CD8-positive, alpha-beta memory T cell (primary cell): ENCODE results near the gene RDH13. TPM values are rescaled to one million over a fixed set of nuclear protein-coding genes. Genes with fewer than 3 reads are reported as not detected.
"Not testable (repeated sequence)": the region's sequence is repeated elsewhere in the genome, so short reads cannot be mapped to it uniquely, and the experiment has no call there.

Experiments used
- CTCF ChIA-PET: fragments of 350-600 bp; sonication (Branson Sonifier 250); formaldehyde crosslinking; loops from one replicate; lab custom pipeline; 2021; ENCODE audit warnings: antibody characterized with exemption; lab: Charles Lee
- POLR2A ChIA-PET: fragments of 350-600 bp; sonication (Branson Sonifier 250); formaldehyde crosslinking; loops from one replicate; lab custom pipeline; 2021; ENCODE audit warnings: antibody characterized with exemption; lab: Charles Lee
- DNase-seq, 5 donors: peaks; one replicate each; pipeline versions ENCODE4 v3.0.0 to v3.0.0-alpha.2; 2020 to 2022; ENCODE audit warnings: mixed read lengths in 1 of 5
- H3K27ac ChIP-seq: one replicate; pipeline ENCODE4 v1.7.0; 2013; ENCODE audit warnings: low read depth, mild to moderate bottlenecking, low read length, moderate library complexity
- H3K27me3 ChIP-seq: 2 replicates; pipeline ENCODE4 v1.7.0; 2013; ENCODE audit warnings: low read length, mild to moderate bottlenecking; ENCODE audit not compliant: insufficient read depth, poor library complexity, severe bottlenecking
- H3K36me3 ChIP-seq: 2 replicates; pipeline ENCODE4 v1.7.0; 2013; ENCODE audit warnings: mild to moderate bottlenecking, low read length, moderate library complexity; ENCODE audit not compliant: insufficient read depth
- H3K4me1 ChIP-seq: 2 replicates; pipeline ENCODE4 v1.7.0; 2013; ENCODE audit warnings: mild to moderate bottlenecking, low read length, moderate library complexity; ENCODE audit not compliant: insufficient read depth
- H3K4me3 ChIP-seq: 2 replicates; pipeline ENCODE4 v1.7.0; 2013; ENCODE audit warnings: mild to moderate bottlenecking, low read length
- H3K9me3 ChIP-seq: 2 replicates; pipeline ENCODE4 v1.7.0; 2013; ENCODE audit warnings: mild to moderate bottlenecking, low read length
- H3K27ac Mint-ChIP-seq, 8 donors: one replicate each; pipeline ENCODE4 v1.8.0; 2020 to 2021; ENCODE audit warnings: mixed read lengths in 8 of 8, mild to moderate bottlenecking in 6 of 8, inconsistent platforms in 3 of 8, moderate library complexity in 3 of 8
- H3K27me3 Mint-ChIP-seq, 2 donors: one replicate each; pipeline ENCODE4 v1.8.0; 2020 to 2021; ENCODE audit warnings: mixed read lengths in 2 of 2, mild to moderate bottlenecking in 1 of 2, moderate library complexity in 1 of 2
- H3K36me3 Mint-ChIP-seq, 3 donors: one replicate each; pipeline ENCODE4 v1.8.0; 2020 to 2021; ENCODE audit warnings: mixed read lengths in 3 of 3, inconsistent platforms in 1 of 3, mild to moderate bottlenecking in 1 of 3
- H3K4me1 Mint-ChIP-seq, 3 donors: one replicate each; pipeline ENCODE4 v1.8.0; 2020 to 2021; ENCODE audit warnings: mixed read lengths in 3 of 3, inconsistent platforms in 1 of 3, mild to moderate bottlenecking in 1 of 3
- H3K4me3 Mint-ChIP-seq, 7 donors: one replicate each; pipeline ENCODE4 v1.8.0; 2020 to 2021; ENCODE audit warnings: mixed read lengths in 7 of 7, mild to moderate bottlenecking in 6 of 7, moderate library complexity in 4 of 7, inconsistent platforms in 2 of 7
- H3K9me3 Mint-ChIP-seq, 5 donors: one replicate each; pipeline ENCODE4 v1.8.0; 2020 to 2022; ENCODE audit warnings: mixed read lengths in 5 of 5, mild to moderate bottlenecking in 3 of 5, moderate library complexity in 2 of 5, inconsistent platforms in 1 of 5
- polyA plus RNA-seq: library from polyadenylated mRNA; unstranded; fragments of 300-500 nt; fragmentation: Illumina TruSeq; gene quantifications from one replicate; pipeline ENCODE4 v1.2.3, GENCODE V29; 2021
- total RNA-seq, 2 experiments: library from RNA; stranded (reverse); gene quantifications; one replicate each; pipeline ENCODE4 v1.2.3, GENCODE V29; 2021

RDH13 gene
- total and polyA plus RNA-seq, 3 experiments from 2014 or later = 15.8 to 22.2 (median 21.4) TPM

DNA sequence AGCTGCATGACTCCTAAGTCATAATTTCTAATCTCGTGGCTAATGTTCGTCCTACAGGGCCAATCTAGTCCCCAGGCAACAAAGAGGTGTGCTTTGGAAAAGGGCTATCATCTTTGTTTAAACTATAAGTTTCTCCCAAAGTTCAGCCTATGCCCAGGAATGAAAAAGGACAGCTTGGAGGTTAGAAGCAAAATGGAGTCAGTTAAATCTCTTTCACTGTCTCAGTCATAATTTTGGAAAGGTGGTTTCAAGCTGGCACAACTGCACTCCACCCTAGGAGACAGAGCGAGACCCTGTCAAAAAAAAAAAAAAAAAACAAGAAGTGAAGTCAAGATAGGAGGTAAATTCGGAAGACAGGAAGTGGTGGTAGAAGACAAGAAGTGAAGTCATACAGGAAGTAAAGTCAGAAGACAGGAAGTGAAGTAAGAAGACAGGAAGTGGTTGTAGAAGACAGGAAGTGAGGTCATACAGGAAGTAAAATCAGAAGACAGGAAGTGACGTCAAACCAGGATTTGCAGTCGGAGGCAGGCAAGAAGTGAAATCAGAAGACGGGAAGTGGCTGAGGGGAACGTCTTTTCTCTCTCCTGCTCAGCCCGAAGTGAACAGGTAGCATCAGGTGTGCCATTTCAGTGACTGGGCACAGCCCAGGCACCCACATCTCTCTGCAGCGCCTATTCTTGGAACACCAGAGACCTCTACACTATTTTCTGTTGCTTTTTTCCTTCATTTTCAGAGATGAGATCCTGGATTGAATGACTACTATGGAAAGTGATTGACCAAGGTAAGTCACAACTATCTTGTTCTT lies 57.1 kb downstream of the RDH13 start:
- Histone ChIP-seq H3K4me3 (peak overlapping the region; percentile 63), H3K36me3 (peaks cover 2% of the 10 kb centered on the region), H3K4me1 (peaks cover 13% of the 10 kb centered on the region), H3K27ac (peak overlapping the region; percentile 72), H3K27me3 (peaks cover 4% of the 10 kb centered on the region), H3K9me3 (peaks cover 19% of the 10 kb centered on the region)
- ChIA-PET CTCF (interaction anchor here (0.6 kb wide), 1 partner anchor 618 kb away, joined by 3 read pairs; the partner anchor contains the start of gene ZNF784), POLR2A (interaction anchor here (0.6 kb wide), 1 partner anchor 636 kb away, joined by 3 read pairs; no protein-coding TSS in a partner anchor)
- peaks cover 9 to 61% (median 35%) of the 10 kb centered on the region in 5 donors for H3K9me3 Mint-ChIP-seq
- peak; percentile 13 to 88 (median 77) for DNase-seq
- peak overlapping the region; percentile 81 to 89 (median 85) for H3K4me3 Mint-ChIP-seq
- H3K27me3 Mint-ChIP-seq = peaks cover 6 to 26% of the 10 kb centered on the region in 2 donors
- peak overlapping the region; percentile 79 to 98 (median 93) for H3K27ac Mint-ChIP-seq
- H3K36me3 Mint-ChIP-seq = peaks cover 15 to 41% (median 35%) of the 10 kb centered on the region in 3 donors
- H3K4me1 Mint-ChIP-seq = peaks cover 27 to 42% (median 36%) of the 10 kb centered on the region in 3 donors

DNA sequence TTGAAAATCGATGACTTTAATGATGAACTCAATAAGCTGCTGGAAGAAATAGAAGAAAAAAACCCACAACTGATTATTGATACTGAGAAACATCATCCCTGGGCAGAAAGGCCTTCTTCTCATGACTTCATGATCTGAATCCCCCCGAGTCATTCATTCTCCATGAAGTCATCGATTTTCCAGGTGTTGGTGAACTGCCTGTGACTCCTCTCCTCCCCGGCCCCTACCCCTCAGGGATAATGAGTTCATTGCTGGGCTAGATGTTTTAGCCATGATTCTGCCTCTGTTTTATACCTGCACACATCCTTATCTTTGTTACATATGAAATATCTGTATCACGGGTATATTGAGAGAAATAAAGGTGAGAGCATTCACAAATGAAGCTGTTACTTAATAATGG lies 62.2 kb downstream of the RDH13 start:
- no peak overlapping the region for H3K4me3 Mint-ChIP-seq
- ChIA-PET CTCF (interaction anchor here (1.4 kb wide), 1 partner anchor 28 kb away, joined by 3 read pairs; no protein-coding TSS in a partner anchor), POLR2A (no interaction called here)
- H3K36me3 ChIP-seq = peaks cover 4% of the 10 kb centered on the region
- H3K4me1 Mint-ChIP-seq = peaks cover under 1 to 8% (median 7%) of the 10 kb centered on the region in 3 donors
- no peak for DNase-seq
- peaks cover 2 to 31% (median 27%) of the 10 kb centered on the region in 3 donors for H3K36me3 Mint-ChIP-seq
- H3K4me3 ChIP-seq = no peak overlapping the region
- peaks cover 4% of the 10 kb centered on the region for H3K27me3 ChIP-seq
- peaks cover 6% of the 10 kb centered on the region for H3K4me1 ChIP-seq
- H3K27ac Mint-ChIP-seq = no peak overlapping the region
- peaks cover 9 to 35% (median 24%) of the 10 kb centered on the region in 5 donors for H3K9me3 Mint-ChIP-seq
- H3K27me3 Mint-ChIP-seq = peaks cover 9 to 37% of the 10 kb centered on the region in 2 donors
- no peak overlapping the region for H3K27ac ChIP-seq
- peaks cover 14% of the 10 kb centered on the region for H3K9me3 ChIP-seq

DNA sequence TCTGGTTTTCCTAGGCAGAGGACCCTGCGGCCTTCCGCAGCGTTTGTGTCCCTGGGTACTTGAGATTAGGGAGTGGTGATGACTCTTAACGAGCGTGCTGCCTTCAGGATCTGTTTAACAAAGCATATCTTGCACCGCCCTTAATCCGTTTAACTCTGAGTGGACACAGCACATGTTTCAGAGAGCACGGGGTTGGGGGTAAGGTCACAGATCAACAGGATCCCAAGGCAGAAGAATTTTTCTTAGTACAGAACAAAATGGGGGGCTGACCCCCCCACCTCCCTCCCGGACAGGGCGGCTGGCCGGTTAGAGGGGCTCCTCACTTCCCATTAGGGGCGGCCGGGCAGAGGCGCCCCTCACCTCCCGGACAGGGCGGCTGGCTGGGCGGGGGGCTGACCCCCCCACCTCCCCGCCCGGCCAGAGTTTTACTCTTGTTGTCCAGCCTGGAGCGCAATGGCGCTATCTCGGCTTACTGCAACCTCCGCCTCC lies 64.2 kb downstream of the RDH13 start:
- POLR2A ChIA-PET, CTCF ChIA-PET, H3K27me3 ChIP-seq, H3K27ac Mint-ChIP-seq, H3K4me1 Mint-ChIP-seq, H3K4me3 ChIP-seq, DNase-seq, H3K27ac ChIP-seq, H3K36me3 ChIP-seq, H3K4me3 Mint-ChIP-seq, H3K4me1 ChIP-seq, H3K9me3 ChIP-seq: not testable (repeated sequence)
- Mint-ChIP-seq H3K9me3 (peaks cover 0 to 18% (median 9%) of the 10 kb centered on the region in 5 donors), H3K36me3 (peaks cover 3 to 27% (median 18%) of the 10 kb centered on the region in 3 donors), H3K27me3 (peaks cover 13 to 28% of the 10 kb centered on the region in 2 donors)

DNA sequence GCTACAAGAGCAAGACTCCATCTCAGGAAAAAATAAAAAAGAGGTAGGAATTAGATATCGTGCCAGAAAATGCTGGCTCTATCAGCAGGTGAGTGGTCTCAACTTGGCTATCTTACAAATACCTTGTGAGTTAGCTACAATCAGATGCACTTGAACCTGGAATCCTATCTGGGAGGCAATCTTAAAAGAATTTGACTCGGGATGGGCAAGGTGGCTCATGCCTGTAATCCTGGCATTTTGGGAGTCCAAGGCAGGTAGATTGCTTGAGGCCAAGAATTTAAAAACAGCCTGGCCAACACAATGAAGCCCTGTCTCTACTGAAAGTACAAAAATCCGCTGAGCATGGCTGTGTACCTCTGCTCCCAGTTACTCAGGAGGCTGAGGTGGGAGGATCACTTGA lies 67.4 kb downstream of the RDH13 start:
- H3K4me3 Mint-ChIP-seq = no peak overlapping the region
- peaks cover 12 to 14% of the 10 kb centered on the region in 2 donors for H3K27me3 Mint-ChIP-seq
- no peak overlapping the region for H3K4me3 ChIP-seq
- no peaks in the 10 kb centered on the region for H3K9me3 ChIP-seq
- ChIA-PET CTCF (interaction anchor here (0.8 kb wide), 1 partner anchor 9 kb away, joined by 3 read pairs; no protein-coding TSS in a partner anchor), POLR2A (no interaction called here)
- no peaks in the 10 kb centered on the region for H3K27me3 ChIP-seq
- no peaks in the 10 kb centered on the region for H3K4me1 Mint-ChIP-seq
- peaks cover 0 to 9% (median 2%) of the 10 kb centered on the region in 5 donors for H3K9me3 Mint-ChIP-seq
- no peak overlapping the region for H3K27ac Mint-ChIP-seq
- no peak overlapping the region for H3K27ac ChIP-seq
- H3K4me1 ChIP-seq = no peaks in the 10 kb centered on the region
- H3K36me3 Mint-ChIP-seq = peaks cover 5 to 22% (median 20%) of the 10 kb centered on the region in 3 donors
- H3K36me3 ChIP-seq = no peaks in the 10 kb centered on the region
- no peak for DNase-seq

Other genes with a start within 250 kb of the RDH13 start
- gene KIR3DL1, start 246.7 kb downstream of the RDH13 start, total RNA-seq = under 1 TPM; 0.11 to 0.28 TPM
- 11.9 TPM for gene KIR3DL1, start 246.7 kb downstream of the RDH13 start, polyA plus RNA-seq
- gene KIR2DS4, start 230.5 kb downstream of the RDH13 start, total RNA-seq = not detected
- gene KIR2DS4, start 230.5 kb downstream of the RDH13 start, polyA plus RNA-seq = 14.5 TPM
- gene KIR3DL2, start 212.7 kb downstream of the RDH13 start, total RNA-seq = under 1 TPM; 0.27 to 0.28 TPM
- 16.8 TPM for gene KIR3DL2, start 212.7 kb downstream of the RDH13 start, polyA plus RNA-seq
- not detected for gene FCAR, start 188.9 kb downstream of the RDH13 start, total RNA-seq
- gene FCAR, start 188.9 kb downstream of the RDH13 start, polyA plus RNA-seq = not detected
- under 1 TPM in 1 of 2 experiments, not detected in 1; 0.31 TPM for gene NCR1, start 157.0 kb downstream of the RDH13 start, total RNA-seq
- 2.8 TPM for gene NCR1, start 157.0 kb downstream of the RDH13 start, polyA plus RNA-seq
- gene NLRP7, start 115.6 kb downstream of the RDH13 start, total RNA-seq = not detected
- not detected for gene NLRP7, start 115.6 kb downstream of the RDH13 start, polyA plus RNA-seq
- 10 to 100 TPM; 10.2 to 12.7 TPM for gene NLRP2, start 96.8 kb downstream of the RDH13 start, total RNA-seq
- 5.6 TPM for gene NLRP2, start 96.8 kb downstream of the RDH13 start, polyA plus RNA-seq
- gene GP6, start 24.9 kb downstream of the RDH13 start, total RNA-seq = not detected
- 0.21 TPM for gene GP6, start 24.9 kb downstream of the RDH13 start, polyA plus RNA-seq
- under 1 TPM; 0.27 to 0.74 TPM for gene EPS8L1, start 12.7 kb upstream of the RDH13 start, total RNA-seq
- gene EPS8L1, start 12.7 kb upstream of the RDH13 start, polyA plus RNA-seq = 0.28 TPM
- 10 to 100 TPM; 95.4 to 98.3 TPM for gene PPP1R12C, start 54.5 kb upstream of the RDH13 start, total RNA-seq
- 7.7 TPM for gene PPP1R12C, start 54.5 kb upstream of the RDH13 start, polyA plus RNA-seq
- gene TNNT1, start 86.1 kb upstream of the RDH13 start, total RNA-seq = not detected
- gene TNNT1, start 86.1 kb upstream of the RDH13 start, polyA plus RNA-seq = not detected
- not detected for gene TNNI3, start 94.6 kb upstream of the RDH13 start, total RNA-seq
- not detected for gene TNNI3, start 94.6 kb upstream of the RDH13 start, polyA plus RNA-seq
- gene DNAAF3, start 103.5 kb upstream of the RDH13 start, total RNA-seq = under 1 TPM in 1 of 2 experiments, not detected in 1; 0.27 TPM
- not detected for gene DNAAF3, start 103.5 kb upstream of the RDH13 start, polyA plus RNA-seq
- not detected for gene SYT5, start 117.1 kb upstream of the RDH13 start, total RNA-seq
- 0.37 TPM for gene SYT5, start 117.1 kb upstream of the RDH13 start, polyA plus RNA-seq
- not detected for gene PTPRH, start 146.4 kb upstream of the RDH13 start, total RNA-seq
- not detected for gene PTPRH, start 146.4 kb upstream of the RDH13 start, polyA plus RNA-seq
- gene TMEM86B, start 165.6 kb upstream of the RDH13 start, total RNA-seq = 10 to 100 TPM in 1 of 2 experiments, 1 to 10 TPM in 1; 8.5 to 10.3 TPM
- 2.9 TPM for gene TMEM86B, start 165.6 kb upstream of the RDH13 start, polyA plus RNA-seq
- 100 to 1,000 TPM; 216 to 225 TPM for gene PPP6R1, start 195.9 kb upstream of the RDH13 start, total RNA-seq
- 143 TPM for gene PPP6R1, start 195.9 kb upstream of the RDH13 start, polyA plus RNA-seq
- gene HSPBP1, start 217.0 kb upstream of the RDH13 start, total RNA-seq = 10 to 100 TPM; 82.9 to 84.1 TPM
- 46.4 TPM for gene HSPBP1, start 217.0 kb upstream of the RDH13 start, polyA plus RNA-seq
- gene BRSK1, start 220.8 kb upstream of the RDH13 start, total RNA-seq = 1 to 10 TPM; 4.1 to 5.7 TPM
- 0.82 TPM for gene BRSK1, start 220.8 kb upstream of the RDH13 start, polyA plus RNA-seq